Measurements from ENCODE around the gene IMMT.
"Not testable (repeated sequence)": the region's sequence is repeated elsewhere in the genome, so short reads cannot be mapped to it uniquely, and the experiment has no call there.

IMMT gene

GRCh38 chr2:86201671-86202335 is 6.5 kb upstream of the IMMT start:
- DNase-seq (ENCODE audit: extremely low read depth, low read depth), result no peak
- TF ChIP-seq, protein P1, sequence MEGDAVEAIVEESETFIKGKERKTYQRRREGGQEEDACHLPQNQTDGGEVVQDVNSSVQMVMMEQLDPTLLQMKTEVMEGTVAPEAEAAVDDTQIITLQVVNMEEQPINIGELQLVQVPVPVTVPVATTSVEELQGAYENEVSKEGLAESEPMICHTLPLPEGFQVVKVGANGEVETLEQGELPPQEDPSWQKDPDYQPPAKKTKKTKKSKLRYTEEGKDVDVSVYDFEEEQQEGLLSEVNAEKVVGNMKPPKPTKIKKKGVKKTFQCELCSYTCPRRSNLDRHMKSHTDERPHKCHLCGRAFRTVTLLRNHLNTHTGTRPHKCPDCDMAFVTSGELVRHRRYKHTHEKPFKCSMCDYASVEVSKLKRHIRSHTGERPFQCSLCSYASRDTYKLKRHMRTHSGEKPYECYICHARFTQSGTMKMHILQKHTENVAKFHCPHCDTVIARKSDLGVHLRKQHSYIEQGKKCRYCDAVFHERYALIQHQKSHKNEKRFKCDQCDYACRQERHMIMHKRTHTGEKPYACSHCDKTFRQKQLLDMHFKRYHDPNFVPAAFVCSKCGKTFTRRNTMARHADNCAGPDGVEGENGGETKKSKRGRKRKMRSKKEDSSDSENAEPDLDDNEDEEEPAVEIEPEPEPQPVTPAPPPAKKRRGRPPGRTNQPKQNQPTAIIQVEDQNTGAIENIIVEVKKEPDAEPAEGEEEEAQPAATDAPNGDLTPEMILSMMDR (IDR thresholded peaks at IDR 0.05; ENCODE audit: low read depth, low read length), result no peak; the same call in none of the 2 replicates

GRCh38 chr2:86200564-86200963 is 5.3 kb upstream of the IMMT start:
- not testable (repeated sequence) for DNase-seq (ENCODE audit: extremely low read depth, low read depth)

- TF ChIP-seq, protein P1 (IDR thresholded peaks at IDR 0.05; ENCODE audit: low read depth, low read length), result no peak
- no peak for DNase-seq (ENCODE audit: extremely low read depth, low read depth)
Observed at GRCh38 chr2:86199834-86200177, 4.5 kb upstream of the IMMT start.

GRCh38 chr2:86195808-86196387 is 636 bp upstream of the IMMT start:
- DNase-seq (ENCODE audit: extremely low read depth, low read depth), result no peak
- TF ChIP-seq, protein P1 (IDR thresholded peaks at IDR 0.05; ENCODE audit: low read depth, low read length), result no peak

- no peak for DNase-seq (ENCODE audit: extremely low read depth, low read depth)
- TF ChIP-seq, protein P1 (IDR thresholded peaks at IDR 0.05; ENCODE audit: low read depth, low read length), result no peak
Observed at GRCh38 chr2:86194751-86195054, 559 bp downstream of the IMMT start.

GRCh38 chr2:86193901-86194567 is 1.2 kb downstream of the IMMT start:
- no peak for DNase-seq (ENCODE audit: extremely low read depth, low read depth)
- TF ChIP-seq, protein P1 (IDR thresholded peaks at IDR 0.05; ENCODE audit: low read depth, low read length), result no peak

DNA sequence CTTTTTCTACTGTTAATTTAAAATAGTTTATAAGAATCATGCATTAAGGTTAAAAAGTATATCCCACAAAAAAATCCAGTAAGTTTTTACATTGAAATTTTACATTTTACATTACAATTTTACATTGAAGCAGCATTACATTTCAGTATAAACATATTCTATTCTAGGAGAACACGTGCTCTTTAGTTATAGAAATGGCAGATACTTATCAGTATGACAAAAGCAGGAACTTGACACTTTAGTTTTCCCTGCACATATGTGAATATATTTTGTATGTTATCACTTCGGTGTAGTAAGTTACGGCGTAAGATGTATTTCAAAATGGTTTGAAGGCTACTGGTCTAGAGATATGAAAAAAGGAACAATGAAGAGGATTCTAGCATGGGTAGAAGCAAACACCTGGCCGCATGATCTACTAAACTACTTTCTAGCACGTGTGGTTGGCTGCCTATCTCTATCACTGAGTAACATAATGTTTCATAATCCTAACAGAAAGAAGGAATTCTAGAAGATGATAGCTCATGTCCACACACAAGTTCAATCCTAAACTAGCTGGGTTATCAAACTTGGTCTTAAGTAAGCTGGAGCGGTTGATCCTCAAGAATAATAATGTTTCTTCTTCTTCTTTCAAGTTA is 5.4 kb downstream of the IMMT start:
- DNase-seq (ENCODE audit: extremely low read depth, low read depth), result no peak
- TF ChIP-seq, protein P1 (IDR thresholded peaks at IDR 0.05; ENCODE audit: low read depth, low read length), result no peak
